HepG2 (cell line): ENCODE measurements around the gene ELMO2. TPM values are rescaled to one million over a fixed set of nuclear protein-coding genes. Genes with fewer than 3 reads are reported as not detected.

ENCODE experiments used
- ARHGAP35 ChIP-seq: sonication (generic); formaldehyde crosslinking; IDR thresholded peaks from 2 replicates; pipeline ENCODE4 v1.9.0; 2022; ENCODE audit warnings: mild to moderate bottlenecking, inconsistent platforms, moderate library complexity, missing genetic modification reagents, borderline replicate concordance
- EEA1 ChIP-seq: sonication (generic); formaldehyde crosslinking; IDR thresholded peaks from 2 replicates; pipeline ENCODE4 v1.5.1; 2020; ENCODE audit warnings: mild to moderate bottlenecking, missing genetic modification reagents, borderline replicate concordance
- HNF4G ChIP-seq, 2 experiments: sonication (generic) in 1 of 2; formaldehyde crosslinking in 1 of 2; IDR thresholded peaks; 2 replicates each; pipeline versions ENCODE4 v1.4.0 to v1.6.1; 2011 to 2020; ENCODE audit warnings: borderline replicate concordance in 2 of 2, low read depth in 2 of 2, mild to moderate bottlenecking in 2 of 2, low read length in 1 of 2, missing genetic modification reagents in 1 of 2, moderate library complexity in 1 of 2
- MIER2 ChIP-seq: IDR thresholded peaks from 2 replicates; pipeline ENCODE4 v1.6.1; 2016; ENCODE audit warnings: missing biosample characterization, missing genetic modification reagents
- NFE2L1 ChIP-seq: sonication (generic); formaldehyde crosslinking; IDR thresholded peaks from 2 replicates; pipeline ENCODE4 v1.4.0; 2020; ENCODE audit warnings: missing genetic modification reagents, mild to moderate bottlenecking, borderline replicate concordance
- POLR2G ChIP-seq: fragments of 200-400 bp; formaldehyde crosslinking; IDR thresholded peaks from 2 replicates; pipeline ENCODE4 v1.6.1; 2018; ENCODE audit warnings: mild to moderate bottlenecking, low read depth, low read length, moderate library complexity
- SNAI1 ChIP-seq: sonication (generic); formaldehyde crosslinking; IDR thresholded peaks from 2 replicates; pipeline ENCODE4 v1.5.0; 2020; ENCODE audit warnings: mild to moderate bottlenecking, missing genetic modification reagents, borderline replicate concordance
- XBP1 ChIP-seq: sonication (generic); formaldehyde crosslinking; IDR thresholded peaks from 2 replicates; pipeline ENCODE4 v1.5.0; 2020; ENCODE audit warnings: missing genetic modification reagents
- ZFAT ChIP-seq: sonication (generic); formaldehyde crosslinking; conservative IDR thresholded peaks from 2 replicates; pipeline ENCODE4 v1.8.1; 2023; ENCODE audit warnings: missing genetic modification reagents, inconsistent platforms
- ZNF350 ChIP-seq: sonication (generic); formaldehyde crosslinking; IDR thresholded peaks from 2 replicates; pipeline ENCODE4 v1.4.0; 2020; ENCODE audit warnings: mild to moderate bottlenecking, low read depth, missing genetic modification reagents, borderline replicate concordance
- ZNF605 ChIP-seq: sonication (generic); formaldehyde crosslinking; IDR thresholded peaks from 2 replicates; pipeline ENCODE4 v1.8.0; 2022; ENCODE audit warnings: mild to moderate bottlenecking, missing genetic modification reagents
- polyA plus RNA-seq, 8 experiments: library from polyadenylated mRNA; depleted of rRNA in 3 of 8; stranded (reverse) in 7 of 8; unstranded in 1 of 8; fragments of >200 nt; fragmentation: Illumina TruSeq in 4 of 8; extraction: Trizol in 4 of 8; gene quantifications; 2 replicates each; pipeline versions ENCODE4 v1.2.1 to v1.2.3, GENCODE V29; 2011 to 2016; ENCODE audit warnings: low read depth in 4 of 8, missing spikeins in 1 of 8, mixed read lengths in 1 of 8; ENCODE audit not compliant: insufficient read depth in 1 of 8
- total RNA-seq, 5 experiments: library from RNA; depleted of rRNA; stranded (reverse); fragments of >200 nt; fragmentation: Illumina TruSeq; extraction: Trizol; gene quantifications; 2 replicates each; pipeline ENCODE4 v1.2.3, GENCODE V29; 2016; ENCODE audit warnings: low read depth in 1 of 5
- TF ChIP-seq, protein P1 (sequence below): sonication (generic); formaldehyde crosslinking; IDR thresholded peaks from 2 replicates; pipeline ENCODE4 v1.4.0; 2020; ENCODE audit warnings: missing genetic modification reagents, borderline replicate concordance
- TF ChIP-seq, protein P2 (sequence below): sonication (generic); formaldehyde crosslinking; IDR thresholded peaks from 2 replicates; pipeline ENCODE4 v1.8.1; 2022; ENCODE audit warnings: mild to moderate bottlenecking, missing genetic modification reagents
- TF ChIP-seq, protein P3 (sequence below): sonication (generic); formaldehyde crosslinking; IDR thresholded peaks from 2 replicates; pipeline ENCODE4 v1.4.0; 2020; ENCODE audit warnings: missing genetic modification reagents
- TF ChIP-seq, protein P4 (sequence below): IDR thresholded peaks from 2 replicates; pipeline ENCODE4 v1.6.1; 2016; ENCODE audit warnings: low read depth, borderline replicate concordance

The ELMO2 gene
- total and polyA plus RNA-seq, 2 of the 13 experiments (the other 11 are each of a cell fraction or from before 2014, with no cell fraction given): 30.6 to 35.7 TPM

DNA sequence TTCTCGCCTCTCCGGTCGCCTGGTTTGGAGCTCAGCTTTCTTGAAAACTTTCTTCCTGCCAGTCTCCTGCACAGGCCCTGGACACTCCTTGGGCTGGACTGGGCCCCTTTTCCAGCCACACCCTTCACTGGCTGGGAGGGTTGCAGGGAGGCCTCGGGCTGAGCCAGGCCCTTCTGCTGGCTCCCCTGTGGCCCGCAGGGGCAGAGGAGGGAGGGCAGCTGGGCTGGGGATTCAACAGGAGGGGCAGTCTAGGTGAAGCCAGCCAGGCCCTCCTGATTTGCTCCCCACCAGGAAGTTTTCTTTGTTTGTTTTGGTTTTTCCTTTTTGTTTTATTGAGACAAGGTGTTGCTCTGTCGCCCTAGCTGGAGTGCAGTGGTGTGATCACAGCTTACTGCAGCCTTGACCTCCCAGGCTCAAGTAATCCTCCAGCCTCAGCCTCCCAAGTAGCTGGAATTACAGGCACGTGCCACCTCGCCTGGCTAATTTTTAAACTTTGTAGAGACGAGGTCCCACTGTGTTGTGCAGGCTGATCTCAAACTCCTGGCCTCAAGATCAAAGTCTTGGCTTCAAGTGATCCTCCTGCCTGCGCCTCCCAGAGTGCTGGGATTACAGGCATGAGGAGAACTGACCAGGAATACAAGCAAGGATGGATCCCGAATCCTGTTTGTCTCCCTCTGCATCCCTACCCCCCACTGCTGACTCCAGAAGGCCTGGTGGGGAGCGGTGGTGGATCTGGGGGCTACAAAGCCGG is 74.6 kb downstream of the ELMO2 start (continued):
- TF ChIP-seq, protein P1, sequence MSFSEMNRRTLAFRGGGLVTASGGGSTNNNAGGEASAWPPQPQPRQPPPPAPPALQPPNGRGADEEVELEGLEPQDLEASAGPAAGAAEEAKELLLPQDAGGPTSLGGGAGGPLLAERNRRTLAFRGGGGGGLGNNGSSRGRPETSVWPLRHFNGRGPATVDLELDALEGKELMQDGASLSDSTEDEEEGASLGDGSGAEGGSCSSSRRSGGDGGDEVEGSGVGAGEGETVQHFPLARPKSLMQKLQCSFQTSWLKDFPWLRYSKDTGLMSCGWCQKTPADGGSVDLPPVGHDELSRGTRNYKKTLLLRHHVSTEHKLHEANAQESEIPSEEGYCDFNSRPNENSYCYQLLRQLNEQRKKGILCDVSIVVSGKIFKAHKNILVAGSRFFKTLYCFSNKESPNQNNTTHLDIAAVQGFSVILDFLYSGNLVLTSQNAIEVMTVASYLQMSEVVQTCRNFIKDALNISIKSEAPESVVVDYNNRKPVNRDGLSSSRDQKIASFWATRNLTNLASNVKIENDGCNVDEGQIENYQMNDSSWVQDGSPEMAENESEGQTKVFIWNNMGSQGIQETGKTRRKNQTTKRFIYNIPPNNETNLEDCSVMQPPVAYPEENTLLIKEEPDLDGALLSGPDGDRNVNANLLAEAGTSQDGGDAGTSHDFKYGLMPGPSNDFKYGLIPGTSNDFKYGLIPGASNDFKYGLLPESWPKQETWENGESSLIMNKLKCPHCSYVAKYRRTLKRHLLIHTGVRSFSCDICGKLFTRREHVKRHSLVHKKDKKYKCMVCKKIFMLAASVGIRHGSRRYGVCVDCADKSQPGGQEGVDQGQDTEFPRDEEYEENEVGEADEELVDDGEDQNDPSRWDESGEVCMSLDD: no peak
- TF ChIP-seq ZNF350 (CRISPR knock-in tag): no peak
- TF ChIP-seq ZNF605 (CRISPR knock-in tag): peak; percentile 43; the same call in 1 of the 2 replicates
- no peak; the same call in 1 of the 2 replicates for TF ChIP-seq EEA1 (CRISPR knock-in tag)
- TF ChIP-seq, protein P2, sequence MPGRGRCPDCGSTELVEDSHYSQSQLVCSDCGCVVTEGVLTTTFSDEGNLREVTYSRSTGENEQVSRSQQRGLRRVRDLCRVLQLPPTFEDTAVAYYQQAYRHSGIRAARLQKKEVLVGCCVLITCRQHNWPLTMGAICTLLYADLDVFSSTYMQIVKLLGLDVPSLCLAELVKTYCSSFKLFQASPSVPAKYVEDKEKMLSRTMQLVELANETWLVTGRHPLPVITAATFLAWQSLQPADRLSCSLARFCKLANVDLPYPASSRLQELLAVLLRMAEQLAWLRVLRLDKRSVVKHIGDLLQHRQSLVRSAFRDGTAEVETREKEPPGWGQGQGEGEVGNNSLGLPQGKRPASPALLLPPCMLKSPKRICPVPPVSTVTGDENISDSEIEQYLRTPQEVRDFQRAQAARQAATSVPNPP (CRISPR knock-in tag): no peak
- no peak for TF ChIP-seq POLR2G
- TF ChIP-seq ARHGAP35: no peak
- no peak for TF ChIP-seq SNAI1 (CRISPR knock-in tag)
- TF ChIP-seq, protein P3, sequence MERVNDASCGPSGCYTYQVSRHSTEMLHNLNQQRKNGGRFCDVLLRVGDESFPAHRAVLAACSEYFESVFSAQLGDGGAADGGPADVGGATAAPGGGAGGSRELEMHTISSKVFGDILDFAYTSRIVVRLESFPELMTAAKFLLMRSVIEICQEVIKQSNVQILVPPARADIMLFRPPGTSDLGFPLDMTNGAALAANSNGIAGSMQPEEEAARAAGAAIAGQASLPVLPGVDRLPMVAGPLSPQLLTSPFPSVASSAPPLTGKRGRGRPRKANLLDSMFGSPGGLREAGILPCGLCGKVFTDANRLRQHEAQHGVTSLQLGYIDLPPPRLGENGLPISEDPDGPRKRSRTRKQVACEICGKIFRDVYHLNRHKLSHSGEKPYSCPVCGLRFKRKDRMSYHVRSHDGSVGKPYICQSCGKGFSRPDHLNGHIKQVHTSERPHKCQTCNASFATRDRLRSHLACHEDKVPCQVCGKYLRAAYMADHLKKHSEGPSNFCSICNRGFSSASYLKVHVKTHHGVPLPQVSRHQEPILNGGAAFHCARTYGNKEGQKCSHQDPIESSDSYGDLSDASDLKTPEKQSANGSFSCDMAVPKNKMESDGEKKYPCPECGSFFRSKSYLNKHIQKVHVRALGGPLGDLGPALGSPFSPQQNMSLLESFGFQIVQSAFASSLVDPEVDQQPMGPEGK (CRISPR knock-in tag): 0 out of 2 replicates have a peak, but pooled peaks have one; percentile 15
- TF ChIP-seq, protein P4, sequence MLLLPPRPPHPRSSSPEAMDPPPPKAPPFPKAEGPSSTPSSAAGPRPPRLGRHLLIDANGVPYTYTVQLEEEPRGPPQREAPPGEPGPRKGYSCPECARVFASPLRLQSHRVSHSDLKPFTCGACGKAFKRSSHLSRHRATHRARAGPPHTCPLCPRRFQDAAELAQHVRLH (CRISPR knock-in tag): 0 out of 2 replicates have a peak, but pooled peaks have one; percentile 29
- TF ChIP-seq XBP1 (CRISPR knock-in tag): no peak
- no peak for TF ChIP-seq MIER2 (CRISPR knock-in tag)
- no peak for TF ChIP-seq NFE2L1 (CRISPR knock-in tag)
- no peak for TF ChIP-seq ZFAT (CRISPR knock-in tag)
- no peak for TF ChIP-seq HNF4G (IDR thresholded peaks at IDR 0.05; ENCODE audit: borderline replicate concordance, low read depth, low read length)
- TF ChIP-seq HNF4G (CRISPR knock-in tag; IDR thresholded peaks at IDR 0.05; ENCODE audit: borderline replicate concordance, low read depth): no peak
